OCI-LY7 (cell line): ENCODE measurements around the gene LDLRAD4. TPM values are rescaled to one million over a fixed set of nuclear protein-coding genes. Genes with fewer than 3 reads are reported as not detected.

Experiments
- BruUV-seq: library from RNA; stranded (reverse); fragments of 400-500 nt; replicated peaks from 2 replicates; lab custom pipeline; 2021; lab: Mats Ljungman, UMichigan
- CTCF ChIA-PET: fragments of 300-600 bp; sonication (Branson Sonifier 250); formaldehyde crosslinking; loops from one replicate; lab custom pipeline; 2022; ENCODE audit warnings: antibody characterized with exemption; ENCODE audit not compliant: unreplicated experiment; lab: Charles Lee
- POLR2A ChIA-PET: fragments of 300-600 bp; sonication (Branson Sonifier 250); formaldehyde crosslinking; loops from one replicate; lab custom pipeline; 2022; ENCODE audit warnings: antibody characterized with exemption; lab: Charles Lee
- DNase-seq: peaks from one replicate; pipeline ENCODE4 v3.0.0-alpha.2; 2015; ENCODE audit warnings: low spot score
- H2AFZ ChIP-seq: fragments of 200-600 bp; sonication (generic), shearing (Covaris generic); 2 replicates; pipeline ENCODE4 v1.6.1; 2014; ENCODE audit warnings: mild to moderate bottlenecking, antibody characterized with exemption, low read length, moderate library complexity
- H3K27ac ChIP-seq: fragments of 200-600 bp; sonication (generic); 2 replicates; pipeline ENCODE4 v1.5.1; 2014; ENCODE audit warnings: mixed run types, low read depth, mild to moderate bottlenecking, moderate library complexity, low read length, inconsistent platforms; ENCODE audit not compliant: poor library complexity, severe bottlenecking
- H3K36me3 ChIP-seq: fragments of 200-600 bp; sonication (generic); 2 replicates; pipeline ENCODE4 v1.6.1; 2014; ENCODE audit warnings: mild to moderate bottlenecking, antibody characterized with exemption, low read length, moderate library complexity, mixed read lengths; ENCODE audit not compliant: insufficient read depth
- H3K4me1 ChIP-seq: fragments of 200-600 bp; sonication (generic); 2 replicates; pipeline ENCODE4 v1.5.1; 2014; ENCODE audit warnings: mild to moderate bottlenecking, low read length; ENCODE audit not compliant: insufficient read depth, poor library complexity, severe bottlenecking
- H3K4me2 ChIP-seq: fragments of 200-600 bp; sonication (generic); 2 replicates; pipeline ENCODE4 v1.6.1; 2014; ENCODE audit warnings: mild to moderate bottlenecking, low read length
- H3K4me3 ChIP-seq: fragments of 200-600 bp; sonication (generic); 2 replicates; pipeline ENCODE4 v1.5.1; 2014; ENCODE audit warnings: mild to moderate bottlenecking, low read depth, low read length; ENCODE audit not compliant: poor library complexity, severe bottlenecking
- H3K79me2 ChIP-seq: fragments of 200-600 bp; sonication (generic); 2 replicates; pipeline ENCODE4 v1.6.1; 2016; ENCODE audit warnings: low read depth, mild to moderate bottlenecking, low read length, moderate library complexity, mixed read lengths; ENCODE audit not compliant: insufficient read depth
- H3K9me2 ChIP-seq: fragments of 200-600 bp; sonication (generic); 2 replicates; pipeline ENCODE4 v1.6.1; 2016; ENCODE audit warnings: mild to moderate bottlenecking, low read length, mixed read lengths; ENCODE audit not compliant: insufficient read depth
- H3K9me3 ChIP-seq: fragments of 200-600 bp; sonication (generic); 2 replicates; pipeline ENCODE4 v1.6.1; 2014; ENCODE audit warnings: mild to moderate bottlenecking, mixed run types, low read length, mixed read lengths
- H4K20me1 ChIP-seq: fragments of 200-600 bp; sonication (generic); 2 replicates; pipeline ENCODE4 v1.6.1; 2014; ENCODE audit warnings: mild to moderate bottlenecking, antibody characterized with exemption, low read length, moderate library complexity, mixed read lengths; ENCODE audit not compliant: insufficient read depth
- EZH2phosphoT487 ChIP-seq: fragments of 200-600 bp; sonication (generic); IDR thresholded peaks from 2 replicates; pipeline ENCODE4 v1.6.1; 2018; ENCODE audit warnings: low read depth, borderline replicate concordance, mild to moderate bottlenecking, mixed run types, antibody characterized with exemption, low read length, moderate library complexity, mixed read lengths
- intact Hi-C: fragments of 100-400 bp; cut with micrococcal nuclease; formaldehyde crosslinking; loops from one replicate; pipeline ENCODE4 v1.10.0; 2022; ENCODE audit not compliant: unreplicated experiment
- total RNA-seq, 2 experiments: library from RNA; depleted of rRNA in 1 of 2; stranded (reverse); fragments of >200 nt in 1 of 2; shearing (Covaris generic) in 1 of 2; gene quantifications; 2 replicates each; pipeline ENCODE4 v1.2.3, GENCODE V29; 2014 to 2022
- TF ChIP-seq, protein P1 (sequence below): fragments of 200-600 bp; sonication (generic); conservative IDR thresholded peaks from 2 replicates; pipeline ENCODE4 v1.5.1; 2014; ENCODE audit warnings: mild to moderate bottlenecking, antibody characterized with exemption, low read length, moderate library complexity, mixed read lengths

Gene LDLRAD4
- total RNA-seq, 2 experiments from 2014 or later: 26.2 to 43.8 TPM

DNA sequence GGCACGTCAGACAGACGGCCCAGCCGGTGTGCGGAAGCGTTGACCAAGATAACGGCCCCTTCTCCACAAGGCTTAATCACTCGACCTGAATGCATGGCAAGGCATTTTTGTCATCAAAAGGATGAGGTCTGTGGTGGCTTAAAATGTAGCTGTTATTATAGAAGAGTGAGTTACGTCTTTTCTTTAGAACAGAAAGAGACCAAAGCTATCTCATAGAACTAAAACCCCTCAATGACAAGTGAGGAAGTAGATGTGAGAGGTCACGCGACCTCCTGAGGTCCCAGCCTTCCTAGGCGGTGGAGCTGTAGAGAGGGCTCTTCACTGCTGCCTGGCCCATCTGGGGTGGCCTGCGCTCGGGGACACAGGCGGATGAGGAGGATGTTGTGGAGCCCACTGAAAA is 75.7 kb downstream of the LDLRAD4 start:
- Histone ChIP-seq H3K4me3 (no peak overlapping the region), H3K27ac (no peak overlapping the region), H3K79me2 (no peaks in the 10 kb centered on the region), H3K4me2 (no peak overlapping the region), H3K4me1 (no peaks in the 10 kb centered on the region), H3K9me2 (no peaks in the 10 kb centered on the region), H4K20me1 (no peaks in the 10 kb centered on the region), H3K36me3 (no peaks in the 10 kb centered on the region), H3K9me3 (no peaks in the 10 kb centered on the region), H2AFZ (no peak overlapping the region)
- no peak for DNase-seq
- no peak for TF ChIP-seq EZH2phosphoT487
- TF ChIP-seq, protein P1, sequence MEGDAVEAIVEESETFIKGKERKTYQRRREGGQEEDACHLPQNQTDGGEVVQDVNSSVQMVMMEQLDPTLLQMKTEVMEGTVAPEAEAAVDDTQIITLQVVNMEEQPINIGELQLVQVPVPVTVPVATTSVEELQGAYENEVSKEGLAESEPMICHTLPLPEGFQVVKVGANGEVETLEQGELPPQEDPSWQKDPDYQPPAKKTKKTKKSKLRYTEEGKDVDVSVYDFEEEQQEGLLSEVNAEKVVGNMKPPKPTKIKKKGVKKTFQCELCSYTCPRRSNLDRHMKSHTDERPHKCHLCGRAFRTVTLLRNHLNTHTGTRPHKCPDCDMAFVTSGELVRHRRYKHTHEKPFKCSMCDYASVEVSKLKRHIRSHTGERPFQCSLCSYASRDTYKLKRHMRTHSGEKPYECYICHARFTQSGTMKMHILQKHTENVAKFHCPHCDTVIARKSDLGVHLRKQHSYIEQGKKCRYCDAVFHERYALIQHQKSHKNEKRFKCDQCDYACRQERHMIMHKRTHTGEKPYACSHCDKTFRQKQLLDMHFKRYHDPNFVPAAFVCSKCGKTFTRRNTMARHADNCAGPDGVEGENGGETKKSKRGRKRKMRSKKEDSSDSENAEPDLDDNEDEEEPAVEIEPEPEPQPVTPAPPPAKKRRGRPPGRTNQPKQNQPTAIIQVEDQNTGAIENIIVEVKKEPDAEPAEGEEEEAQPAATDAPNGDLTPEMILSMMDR: no peak
- no TSS peak for BruUV-seq
- intact Hi-C loops: no loop called here
- POLR2A ChIA-PET: no interaction called here
- CTCF ChIA-PET: no interaction called here

DNA sequence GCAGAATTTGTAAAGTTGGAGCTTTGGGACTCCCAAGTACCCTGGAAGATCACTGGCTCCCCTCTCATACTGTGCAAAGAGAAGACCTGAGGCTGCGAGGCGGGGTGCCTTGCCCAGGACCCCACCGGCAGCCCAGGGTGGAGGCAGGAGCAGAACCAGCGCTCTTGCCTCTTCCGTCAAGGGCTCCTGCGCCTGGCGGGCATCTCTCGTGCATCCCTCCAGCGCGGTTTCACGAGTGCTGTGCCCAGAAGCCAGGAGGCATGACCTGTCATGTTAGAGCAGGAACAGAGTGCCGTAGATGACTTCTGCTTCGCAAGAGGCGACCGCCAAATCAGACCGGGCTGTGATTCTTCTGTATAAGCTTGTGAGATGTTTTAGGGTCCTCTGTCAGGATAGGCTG is 77.3 kb downstream of the LDLRAD4 start:
- H3K4me3 ChIP-seq: no peak overlapping the region
- no peak for DNase-seq
- H3K9me3 ChIP-seq: no peaks in the 10 kb centered on the region
- H3K27ac ChIP-seq: no peak overlapping the region
- ChIA-PET CTCF (no interaction called here), POLR2A (interaction anchor here (0.6 kb wide), 1 partner anchor 96 kb away, joined by 3 read pairs; no protein-coding TSS in a partner anchor)
- no peak overlapping the region for H2AFZ ChIP-seq
- H3K9me2 ChIP-seq: no peaks in the 10 kb centered on the region
- TF ChIP-seq EZH2phosphoT487: no peak
- TF ChIP-seq, protein P1: no peak
- H3K4me1 ChIP-seq: no peaks in the 10 kb centered on the region
- H4K20me1 ChIP-seq: no peaks in the 10 kb centered on the region
- intact Hi-C loops: no loop called here
- no peaks in the 10 kb centered on the region for H3K79me2 ChIP-seq
- no TSS peak for BruUV-seq
- no peaks in the 10 kb centered on the region for H3K36me3 ChIP-seq
- no peak overlapping the region for H3K4me2 ChIP-seq

DNA sequence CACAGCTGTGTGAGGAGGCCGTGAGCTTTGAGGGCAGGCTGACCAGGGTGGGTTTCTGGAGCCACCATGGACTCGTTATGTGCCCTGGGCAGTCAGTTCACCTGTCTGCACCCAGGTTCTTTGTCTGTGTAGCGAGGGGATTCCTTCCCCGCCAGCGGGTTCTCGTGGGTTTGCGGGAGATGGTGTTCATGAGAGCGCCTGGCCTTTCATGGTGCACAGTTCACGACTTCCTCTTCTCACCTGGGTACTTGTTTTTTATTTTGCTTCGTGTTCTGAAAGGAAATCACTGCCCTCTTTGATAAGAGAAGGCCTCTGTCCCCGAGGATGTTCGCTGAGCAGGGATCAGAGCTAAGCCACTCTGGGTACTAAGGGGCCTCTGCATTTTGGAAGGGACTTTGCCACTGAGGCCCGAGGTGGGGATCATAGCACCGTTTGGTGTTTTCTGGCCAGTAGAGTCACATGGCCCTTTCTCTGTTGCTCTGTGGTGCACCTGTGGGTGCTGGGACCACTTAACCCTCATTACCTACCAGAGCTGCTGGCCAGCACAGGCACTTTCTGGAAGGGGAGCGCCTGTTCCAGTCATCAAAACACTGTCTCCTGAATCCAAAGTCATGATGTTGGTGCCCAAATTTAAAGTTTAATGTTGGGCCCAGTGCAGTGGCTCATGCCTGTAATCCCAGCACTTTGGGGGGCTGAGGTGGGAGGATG is 78.5 kb downstream of the LDLRAD4 start:
- TF ChIP-seq, protein P1: no peak
- no peak for TF ChIP-seq EZH2phosphoT487
- no peak overlapping the region for H3K4me2 ChIP-seq
- H2AFZ ChIP-seq: no peak overlapping the region
- no peaks in the 10 kb centered on the region for H3K79me2 ChIP-seq
- no peaks in the 10 kb centered on the region for H3K4me1 ChIP-seq
- no peaks in the 10 kb centered on the region for H3K36me3 ChIP-seq
- intact Hi-C loops: no loop called here
- H4K20me1 ChIP-seq: no peaks in the 10 kb centered on the region
- no peaks in the 10 kb centered on the region for H3K9me2 ChIP-seq
- POLR2A ChIA-PET: no interaction called here
- no peak for DNase-seq
- no peaks in the 10 kb centered on the region for H3K9me3 ChIP-seq
- CTCF ChIA-PET: no interaction called here
- H3K27ac ChIP-seq: no peak overlapping the region
- BruUV-seq: no TSS peak
- H3K4me3 ChIP-seq: no peak overlapping the region
